Gastroesophageal sphincter (tissue), 4 donors: ENCODE measurements around the gene HCN1. TPM values are rescaled to one million over a fixed set of nuclear protein-coding genes. Genes with fewer than 3 reads are reported as not detected.

ENCODE experiments used
- ATAC-seq: fragments of 150-250 bp; one replicate; pipeline ENCODE4 v1.9.1; 2016; ENCODE audit warnings: mild to moderate bottlenecking, moderate library complexity
- H3K27ac ChIP-seq, 4 donors: fragments of 200-600 bp; sonication (generic) in 3 of 4; 1 replicate in 3 of 4; 2 replicates in 1 of 4; pipeline ENCODE4 v1.5.1; 2016 to 2019
- H3K27me3 ChIP-seq: fragments of 200-600 bp; sonication (generic); one replicate; pipeline ENCODE4 v1.5.1; 2019
- H3K36me3 ChIP-seq, 2 donors: fragments of 200-600 bp; sonication (generic); one replicate each; pipeline ENCODE4 v1.5.1; 2019; ENCODE audit warnings: control low read depth in 1 of 2
- H3K4me1 ChIP-seq, 3 donors: fragments of 200-600 bp; sonication (generic); 1 replicate in 2 of 3; 2 replicates in 1 of 3; pipeline ENCODE4 v1.5.1; 2016 to 2019; ENCODE audit warnings: control low read depth in 2 of 3
- H3K4me3 ChIP-seq, 2 donors: fragments of 200-600 bp; sonication (generic); one replicate each; pipeline ENCODE4 v1.5.1; 2019; ENCODE audit warnings: mild to moderate bottlenecking in 1 of 2, moderate library complexity in 1 of 2
- H3K9me3 ChIP-seq, 3 donors: fragments of 200-600 bp; sonication (generic); one replicate each; pipeline ENCODE4 v1.5.1; 2017 to 2019; ENCODE audit warnings: control low read depth in 2 of 3
- CTCF ChIP-seq, 4 experiments: fragments of 200-600 bp in 2 of 4; fragments of 450-650 bp in 2 of 4; sonication (generic) in 1 of 4; IDR thresholded peaks; one replicate each; pipeline ENCODE4 v1.5.1; 2017 to 2019; ENCODE audit warnings: antibody characterized with exemption in 4 of 4, mild to moderate bottlenecking in 2 of 4, moderate library complexity in 2 of 4
- EP300 ChIP-seq: sonication (generic); formaldehyde crosslinking; IDR thresholded peaks from one replicate; pipeline ENCODE4 v1.6.1; 2017; ENCODE audit warnings: antibody characterized with exemption, mild to moderate bottlenecking
- POLR2A ChIP-seq, 2 donors: fragments of 450-650 bp; IDR thresholded peaks; one replicate each; pipeline ENCODE4 v1.6.1; 2017; ENCODE audit warnings: antibody characterized with exemption in 2 of 2, mild to moderate bottlenecking in 2 of 2, moderate library complexity in 1 of 2
- POLR2AphosphoS5 ChIP-seq: sonication (generic); formaldehyde crosslinking; IDR thresholded peaks from one replicate; pipeline ENCODE4 v1.6.1; 2017; ENCODE audit warnings: antibody characterized with exemption
- WGBS, 2 donors: methylation state at CpG; one replicate each; pipeline ENCODE4 v1.1.5; 2018; ENCODE audit warnings: low coverage in 1 of 2; 5-methylcytosine and 5-hydroxymethylcytosine counted together
- total RNA-seq, 4 donors: library from RNA; depleted of rRNA; stranded (reverse); fragments of >200 nt; gene quantifications; one replicate each; pipeline ENCODE4 v1.1.0, GENCODE V29; 2016

HCN1 gene
- total RNA-seq, 4 donors from 2014 or later = 0.19 to 1.3 (median 0.63) TPM

GRCh38 chr5:45252541-45252940 lies 443.6 kb downstream of the HCN1 start:
- Histone ChIP-seq H3K27me3 (no peaks in the 10 kb centered on the region), H3K36me3 (no peaks in the 10 kb centered on the region), H3K9me3 (no peaks in the 10 kb centered on the region), H3K27ac (no peak overlapping the region), H3K4me3 (no peak overlapping the region), H3K4me1 (no peaks in the 10 kb centered on the region)
- no peak for ATAC-seq
- 22 to 47% methylated on average over 3 of the region's 3 CpGs for WGBS, 2 donors
- no peak for TF ChIP-seq CTCF (IDR thresholded peaks at IDR 0.05)
- no peak for TF ChIP-seq EP300
- no peak for TF ChIP-seq POLR2A (IDR thresholded peaks at IDR 0.05)
- TF ChIP-seq POLR2AphosphoS5 = no peak

DNA sequence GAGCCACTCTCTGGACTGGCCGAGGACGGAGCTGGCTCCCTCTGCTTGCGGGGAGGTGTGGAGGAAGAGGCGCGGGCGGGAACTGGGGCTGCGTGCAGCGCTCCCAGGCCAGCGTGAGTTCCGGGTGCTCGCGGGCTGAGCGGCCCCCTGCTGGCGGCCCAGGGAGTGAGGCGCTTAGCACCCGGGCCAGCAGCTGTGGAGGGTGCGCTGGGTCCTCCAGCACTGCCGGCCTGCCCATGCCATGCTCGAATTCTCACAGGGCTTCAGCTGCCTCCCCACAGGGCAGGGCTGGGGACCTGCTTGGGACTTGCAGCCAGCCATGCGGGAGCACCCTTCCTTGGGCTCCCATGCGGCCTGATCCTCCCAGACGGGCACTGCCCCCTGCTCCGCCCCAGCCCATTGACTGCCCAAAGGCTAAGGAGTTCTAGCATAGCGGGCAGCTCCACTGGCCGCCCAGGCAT lies 470.6 kb downstream of the HCN1 start:
- Histone ChIP-seq H3K4me3 (no peak overlapping the region), H3K27me3 (no peaks in the 10 kb centered on the region), H3K27ac (no peak overlapping the region), H3K4me1 (no peaks in the 10 kb centered on the region), H3K9me3 (no peaks in the 10 kb centered on the region), H3K36me3 (no peaks in the 10 kb centered on the region)
- no peak for TF ChIP-seq POLR2A (IDR thresholded peaks at IDR 0.05)
- no CpG with 5 or more reads among the region's 25 CpGs for WGBS, 2 donors
- no peak for ATAC-seq

DNA sequence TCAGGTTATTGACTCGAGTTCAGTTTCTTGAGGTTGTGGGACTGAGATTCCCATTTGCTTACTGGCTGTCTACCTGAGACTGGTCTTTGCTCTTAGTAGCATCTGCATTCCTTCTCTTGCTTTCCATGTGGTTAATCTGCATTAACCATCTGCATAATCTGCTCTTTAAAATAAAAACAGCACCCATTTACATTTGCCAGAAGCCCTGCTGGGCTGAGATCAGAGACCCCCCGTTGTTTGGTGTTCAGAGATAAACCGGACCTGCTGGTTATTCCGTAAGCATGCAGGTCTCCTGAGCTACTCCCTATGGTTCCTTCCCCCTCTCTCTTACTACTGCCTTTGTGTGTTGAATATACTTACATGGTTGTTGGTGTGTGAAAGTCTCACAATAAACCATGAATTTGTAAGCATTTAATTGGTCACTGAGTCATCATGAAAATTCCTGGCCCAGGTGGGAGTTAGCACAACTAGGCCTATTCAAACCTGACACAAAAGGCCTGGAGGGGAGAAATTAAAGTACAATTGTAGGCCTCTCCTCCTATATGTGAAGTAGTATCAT lies 490.7 kb downstream of the HCN1 start:
- H3K9me3 ChIP-seq = no peaks in the 10 kb centered on the region
- H3K4me1 ChIP-seq = no peaks in the 10 kb centered on the region
- WGBS, 2 donors = 87 to 100% methylated on average over 3 to 4 of the region's 4 CpGs
- TF ChIP-seq POLR2AphosphoS5 = no peak
- TF ChIP-seq POLR2A (IDR thresholded peaks at IDR 0.05) = no peak
- no peak for TF ChIP-seq CTCF (IDR thresholded peaks at IDR 0.05)
- no peak for TF ChIP-seq EP300
- H3K27me3 ChIP-seq = no peaks in the 10 kb centered on the region
- H3K4me3 ChIP-seq = no peak overlapping the region
- ATAC-seq = no peak
- no peak overlapping the region for H3K27ac ChIP-seq
- H3K36me3 ChIP-seq = no peaks in the 10 kb centered on the region
